ENCODE results near the gene COG3.

COG3 gene

DNA sequence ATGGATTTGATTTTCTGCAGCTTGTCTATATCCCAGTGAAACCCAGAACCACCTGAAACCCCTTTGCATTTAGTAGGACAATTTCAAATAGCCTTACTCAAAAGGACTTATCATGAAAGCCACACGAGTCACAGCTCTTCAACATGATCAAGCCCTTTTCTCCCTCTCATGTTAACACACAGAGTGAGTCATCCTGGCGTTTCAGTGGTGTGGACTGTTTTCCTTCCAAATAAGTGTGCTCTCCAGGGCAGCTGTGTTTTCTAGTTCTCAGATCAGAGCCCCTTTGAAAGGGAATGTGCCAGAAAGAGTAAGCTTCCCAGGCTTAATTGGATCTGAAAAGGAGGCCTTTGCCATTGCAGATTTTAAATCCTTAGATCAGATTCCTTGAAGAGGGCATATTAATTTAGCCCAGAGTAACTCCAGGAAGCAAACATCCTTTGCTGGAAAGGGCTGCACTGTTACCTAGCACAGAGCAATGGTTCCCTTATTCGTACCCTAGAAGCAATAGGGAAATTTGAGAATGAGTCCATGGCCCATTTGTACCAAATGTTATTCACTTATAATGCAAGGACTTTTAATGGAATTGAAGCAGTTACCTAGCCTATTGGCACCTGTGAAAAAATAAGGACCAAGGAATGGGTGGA lies 99.5 kb downstream of the COG3 start:
- no peak overlapping the region for H3K27ac ChIP-seq (ENCODE audit: low read depth, low read length)
- no peaks in the 10 kb centered on the region for H3K9me3 ChIP-seq (ENCODE audit: low read length)
- no peaks in the 10 kb centered on the region for H3K36me3 ChIP-seq (ENCODE audit: insufficient read depth, low read length)
- H3K4me1 ChIP-seq (ENCODE audit: insufficient read depth, low read length) = no peaks in the 10 kb centered on the region
- no peak overlapping the region for H3K4me3 ChIP-seq (ENCODE audit: low read depth in 1 of 2, low read length in 2 of 2)
- H3K27me3 ChIP-seq (ENCODE audit: control insufficient read depth in 1 of 2, insufficient read depth in 2 of 2, low read length in 2 of 2) = no peaks in the 10 kb centered on the region
- H3K9ac ChIP-seq (ENCODE audit: low read length) = no peak overlapping the region

DNA sequence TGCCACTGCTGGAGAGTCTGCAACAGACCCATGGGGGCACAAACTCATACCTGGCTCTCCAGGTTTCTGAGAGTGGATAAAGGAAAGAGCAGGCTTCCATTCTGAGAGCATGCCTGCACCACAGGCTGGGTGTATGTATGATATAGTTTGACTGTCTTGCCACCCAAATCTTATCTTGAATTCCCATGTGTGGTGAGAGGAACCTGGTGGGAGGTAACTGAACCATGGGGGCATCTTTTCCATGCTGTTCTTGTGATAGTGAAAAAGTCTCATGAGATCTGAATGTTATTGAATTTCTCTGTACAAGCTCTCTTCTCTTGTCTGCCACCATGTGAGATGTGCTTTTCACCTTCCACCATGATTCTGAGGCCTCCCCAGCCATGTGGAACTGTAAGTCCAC lies 100.6 kb downstream of the COG3 start:
- Histone ChIP-seq H3K9me3 (ENCODE audit: low read length) (no peaks in the 10 kb centered on the region), H3K4me1 (ENCODE audit: insufficient read depth, low read length) (no peaks in the 10 kb centered on the region), H3K27me3 (ENCODE audit: control insufficient read depth in 1 of 2, insufficient read depth in 2 of 2, low read length in 2 of 2) (no peaks in the 10 kb centered on the region), H3K4me3 (ENCODE audit: low read depth in 1 of 2, low read length in 2 of 2) (no peak overlapping the region), H3K27ac (ENCODE audit: low read depth, low read length) (no peak overlapping the region), H3K36me3 (ENCODE audit: insufficient read depth, low read length) (no peaks in the 10 kb centered on the region), H3K9ac (ENCODE audit: low read length) (no peak overlapping the region)

DNA sequence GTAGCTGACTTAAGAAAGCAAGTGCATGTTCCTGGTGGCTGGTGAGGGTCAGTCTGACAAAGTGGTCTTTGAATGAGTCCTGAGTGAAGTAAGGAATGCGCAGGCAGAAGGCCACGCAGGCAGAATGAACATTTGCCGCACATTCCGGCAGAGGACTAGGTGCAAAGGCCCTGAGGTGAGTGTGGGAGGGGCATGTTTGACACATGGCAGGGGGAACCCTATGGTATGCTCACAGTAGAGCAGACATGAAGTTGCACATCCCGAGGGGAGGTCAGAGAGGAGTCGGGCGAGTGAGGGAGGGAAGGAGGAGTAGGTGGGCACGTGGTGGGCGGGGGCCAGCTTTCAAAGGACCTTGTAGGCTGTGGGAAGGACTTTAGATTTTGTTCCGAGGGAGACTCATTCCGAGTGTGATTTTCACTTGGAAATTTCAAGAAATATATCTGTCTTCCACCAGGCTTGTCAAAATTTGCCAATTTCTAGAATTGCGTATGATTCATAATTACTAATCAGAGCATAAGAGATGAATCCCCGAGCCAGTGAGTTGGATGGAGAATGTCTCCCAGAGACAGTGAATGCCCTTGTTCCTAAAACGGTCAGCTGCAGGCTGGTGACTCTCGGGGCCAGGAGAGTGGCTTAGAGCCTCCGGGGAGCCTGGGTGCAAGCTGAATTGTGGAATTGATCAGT lies 110.5 kb downstream of the COG3 start:
- Histone ChIP-seq H3K9me3 (ENCODE audit: low read length) (no peaks in the 10 kb centered on the region), H3K4me3 (ENCODE audit: low read depth in 1 of 2, low read length in 2 of 2) (no peak overlapping the region)

DNA sequence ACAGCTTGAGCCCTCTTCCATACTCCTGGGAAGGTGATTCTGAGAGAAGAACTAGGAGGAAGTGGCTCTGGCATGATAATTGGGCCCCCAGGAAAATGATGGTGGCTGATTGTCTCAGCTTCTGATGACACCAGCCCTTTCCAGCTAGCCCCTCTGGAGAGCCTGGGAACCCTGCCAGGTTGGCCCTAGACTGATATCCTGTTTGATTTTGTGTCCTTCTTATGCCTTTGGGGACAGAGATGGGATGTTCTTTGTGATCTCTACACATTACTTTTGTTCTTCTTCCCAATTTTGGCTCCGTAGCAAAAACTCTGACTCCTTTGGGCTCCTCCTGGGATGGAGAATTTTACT lies 111.1 kb downstream of the COG3 start:
- Histone ChIP-seq H3K27ac (ENCODE audit: low read depth, low read length) (no peak overlapping the region), H3K4me1 (ENCODE audit: insufficient read depth, low read length) (no peaks in the 10 kb centered on the region), H3K4me3 (ENCODE audit: low read depth in 1 of 2, low read length in 2 of 2) (no peak overlapping the region), H3K9ac (ENCODE audit: low read length) (no peak overlapping the region), H3K27me3 (ENCODE audit: control insufficient read depth in 1 of 2, insufficient read depth in 2 of 2, low read length in 2 of 2) (peaks cover 0 to 8% of the 10 kb centered on the region in 2 donors), H3K36me3 (ENCODE audit: insufficient read depth, low read length) (no peaks in the 10 kb centered on the region), H3K9me3 (ENCODE audit: low read length) (no peaks in the 10 kb centered on the region)

More for the DNA sequence above, 110.5 kb downstream of the COG3 start:
- Histone ChIP-seq H3K9ac (ENCODE audit: low read length) (no peak overlapping the region), H3K27ac (ENCODE audit: low read depth, low read length) (no peak overlapping the region), H3K36me3 (ENCODE audit: insufficient read depth, low read length) (no peaks in the 10 kb centered on the region), H3K4me1 (ENCODE audit: insufficient read depth, low read length) (no peaks in the 10 kb centered on the region), H3K27me3 (ENCODE audit: control insufficient read depth in 1 of 2, insufficient read depth in 2 of 2, low read length in 2 of 2) (peaks cover 0 to 8% of the 10 kb centered on the region in 2 donors)

DNA sequence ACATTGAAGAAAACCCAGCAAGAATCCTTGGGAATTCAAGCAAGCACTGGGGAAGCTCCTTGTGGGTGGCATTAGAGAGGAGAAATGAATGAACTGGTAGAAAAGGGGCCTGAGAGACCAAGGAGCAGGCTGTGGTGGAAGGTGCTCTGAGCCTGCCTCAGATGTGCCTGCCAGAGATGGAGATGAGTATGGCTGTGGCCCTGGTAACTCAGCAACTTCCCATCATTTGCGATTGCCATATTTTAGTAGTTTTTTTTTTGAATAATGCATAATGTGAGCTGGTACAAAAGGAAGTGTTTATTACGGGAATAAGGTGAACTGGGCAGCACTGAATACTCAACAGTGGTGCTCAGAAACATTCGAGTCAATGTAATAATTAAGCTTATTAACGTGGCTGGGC lies 111.7 kb downstream of the COG3 start:
- no peak overlapping the region for H3K4me3 ChIP-seq (ENCODE audit: low read depth in 1 of 2, low read length in 2 of 2)
- no peaks in the 10 kb centered on the region for H3K9me3 ChIP-seq (ENCODE audit: low read length)
- H3K9ac ChIP-seq (ENCODE audit: low read length) = no peak overlapping the region
- H3K27ac ChIP-seq (ENCODE audit: low read depth, low read length) = no peak overlapping the region
- H3K36me3 ChIP-seq (ENCODE audit: insufficient read depth, low read length) = no peaks in the 10 kb centered on the region
- H3K4me1 ChIP-seq (ENCODE audit: insufficient read depth, low read length) = no peaks in the 10 kb centered on the region
- peaks cover 0 to 8% of the 10 kb centered on the region in 2 donors for H3K27me3 ChIP-seq (ENCODE audit: control insufficient read depth in 1 of 2, insufficient read depth in 2 of 2, low read length in 2 of 2)

DNA sequence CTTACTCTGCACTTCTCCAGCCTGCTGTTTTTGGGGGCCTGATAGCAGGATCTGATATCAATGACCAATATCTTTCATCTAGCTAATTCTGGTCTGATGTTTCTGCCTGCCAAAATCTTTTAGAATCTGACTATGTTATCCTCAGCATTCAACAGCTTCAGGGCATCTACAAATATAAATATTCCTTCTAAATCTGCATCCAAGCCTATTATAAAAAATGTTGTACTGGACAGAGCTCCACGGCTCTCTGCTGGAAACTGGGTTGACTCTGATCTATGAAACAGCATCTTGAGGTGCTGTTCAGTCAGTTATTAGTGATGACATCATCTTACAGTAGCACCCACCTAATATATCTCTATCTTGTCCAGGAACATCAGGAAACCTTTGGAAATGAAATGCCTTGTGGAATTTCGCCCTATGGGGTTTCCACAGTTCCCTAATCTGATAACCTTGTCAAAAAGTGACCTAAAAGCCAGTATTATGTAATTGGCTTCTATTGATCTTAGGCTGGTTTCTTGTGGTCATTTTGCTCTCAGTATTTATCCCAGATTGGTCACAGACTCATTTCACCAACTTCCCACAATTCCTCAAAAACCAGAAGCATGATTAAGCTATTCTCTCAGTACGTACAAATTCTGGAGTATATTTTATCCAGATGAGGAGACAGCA lies 117.8 kb downstream of the COG3 start:
- Histone ChIP-seq H3K9ac (ENCODE audit: low read length) (no peak overlapping the region), H3K27me3 (ENCODE audit: control insufficient read depth in 1 of 2, insufficient read depth in 2 of 2, low read length in 2 of 2) (no peaks in the 10 kb centered on the region), H3K4me1 (ENCODE audit: insufficient read depth, low read length) (no peaks in the 10 kb centered on the region), H3K36me3 (ENCODE audit: insufficient read depth, low read length) (no peaks in the 10 kb centered on the region), H3K27ac (ENCODE audit: low read depth, low read length) (no peak overlapping the region), H3K9me3 (ENCODE audit: low read length) (no peaks in the 10 kb centered on the region), H3K4me3 (ENCODE audit: low read depth in 1 of 2, low read length in 2 of 2) (no peak overlapping the region)

DNA sequence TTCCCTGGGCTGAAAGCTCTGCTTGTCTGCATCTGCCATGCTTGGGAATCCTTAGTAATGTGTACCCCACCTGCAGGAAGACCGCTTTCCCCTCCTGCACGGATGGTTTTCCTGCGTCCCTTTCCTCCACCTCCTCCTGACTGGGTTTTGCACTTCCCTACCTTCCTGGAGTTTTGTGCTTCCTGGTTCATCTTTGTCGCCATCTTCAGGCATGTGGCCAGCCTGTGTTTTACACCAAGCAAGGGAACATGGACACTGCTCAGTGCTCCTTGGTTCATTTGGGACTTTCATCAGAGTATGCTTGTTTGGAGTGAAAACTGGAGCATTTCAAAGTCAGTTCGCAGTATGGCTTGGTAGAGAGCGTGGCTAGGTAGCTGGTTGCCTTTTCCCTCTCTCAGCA lies 120.1 kb downstream of the COG3 start:
- Histone ChIP-seq H3K9ac (ENCODE audit: low read length) (no peak overlapping the region), H3K9me3 (ENCODE audit: low read length) (no peaks in the 10 kb centered on the region), H3K4me1 (ENCODE audit: insufficient read depth, low read length) (no peaks in the 10 kb centered on the region), H3K36me3 (ENCODE audit: insufficient read depth, low read length) (no peaks in the 10 kb centered on the region), H3K4me3 (ENCODE audit: low read depth in 1 of 2, low read length in 2 of 2) (no peak overlapping the region), H3K27me3 (ENCODE audit: control insufficient read depth in 1 of 2, insufficient read depth in 2 of 2, low read length in 2 of 2) (no peaks in the 10 kb centered on the region), H3K27ac (ENCODE audit: low read depth, low read length) (no peak overlapping the region)

Measured in muscle layer of colon (tissue), 2 donors.